ENCODE data around the gene NHLRC1. TPM values are rescaled to one million over a fixed set of nuclear protein-coding genes. Genes with fewer than 3 reads are reported as not detected.

Gene NHLRC1
- polyA plus RNA-seq, 1 of the 3 experiments (the other 2 are of a cell fraction) = 0.15 TPM

DNA sequence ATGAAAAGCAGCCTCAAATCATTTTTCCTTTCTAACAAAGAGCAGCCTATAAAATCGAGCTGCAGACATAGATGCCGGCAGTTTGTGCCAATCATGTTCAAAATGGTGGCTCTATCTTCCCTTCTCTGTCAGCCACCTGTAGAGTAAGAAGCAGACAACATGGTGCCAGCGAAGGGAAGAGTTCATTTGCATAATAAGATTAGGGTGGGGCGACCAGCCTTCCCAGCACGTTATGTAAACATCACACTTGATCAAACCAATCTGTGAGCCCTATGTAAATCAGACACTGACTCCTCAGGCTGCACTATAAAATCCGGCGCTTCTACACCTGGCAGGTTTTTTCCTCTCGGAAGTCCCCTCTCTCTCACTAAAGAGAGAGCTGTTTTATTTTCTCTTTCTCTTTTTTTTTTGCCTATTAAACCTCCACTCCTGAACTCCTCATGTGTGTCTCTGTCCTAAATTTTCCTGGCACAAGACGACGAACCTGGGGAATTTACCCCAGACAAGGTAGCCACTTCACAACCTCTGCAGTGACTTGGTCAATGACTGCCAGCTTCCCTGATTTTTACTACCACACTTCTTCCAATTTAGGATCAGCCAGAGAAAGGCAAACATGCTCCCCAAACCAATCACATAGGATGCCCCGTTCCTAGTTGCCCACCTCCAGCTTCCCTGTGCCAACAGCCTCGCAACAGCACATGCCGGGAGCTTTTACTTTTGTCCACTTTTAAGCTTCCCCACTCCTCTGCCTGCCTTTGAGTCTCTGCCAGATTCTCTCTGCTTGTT is 19.5 kb upstream of the NHLRC1 start:
- CTCF ChIA-PET = no interaction called here
- H3K27ac ChIP-seq (ENCODE audit: low read depth in 2 of 2, low read length in 1 of 2) = no peak overlapping the region
- peaks cover 23 to 27% of the 10 kb centered on the region in 2 experiments for H3K36me3 ChIP-seq (replicated peaks in 1 of 2; ENCODE audit: control insufficient read depth in 1 of 2, insufficient read depth in 2 of 2, low read length in 1 of 2)
- no peak overlapping the region for H2AFZ ChIP-seq (ENCODE audit: low read depth)
- H3K9me3 ChIP-seq = no peaks in the 10 kb centered on the region
- H3K79me2 ChIP-seq (ENCODE audit: insufficient read depth) = no peaks in the 10 kb centered on the region
- 84% methylated on average over 13 of the region's 13 CpGs for WGBS (ENCODE audit: low lambda C conversion rate)
- no peak overlapping the region for H3K4me3 ChIP-seq (ENCODE audit: low read depth in 2 of 2, low read length in 1 of 2)
- no peak overlapping the region for H3K9ac ChIP-seq
- no peaks in the 10 kb centered on the region for H3F3A ChIP-seq (replicated peaks; ENCODE audit: insufficient read depth)
- no peak for DNase-seq
- TF ChIP-seq, protein P1, sequence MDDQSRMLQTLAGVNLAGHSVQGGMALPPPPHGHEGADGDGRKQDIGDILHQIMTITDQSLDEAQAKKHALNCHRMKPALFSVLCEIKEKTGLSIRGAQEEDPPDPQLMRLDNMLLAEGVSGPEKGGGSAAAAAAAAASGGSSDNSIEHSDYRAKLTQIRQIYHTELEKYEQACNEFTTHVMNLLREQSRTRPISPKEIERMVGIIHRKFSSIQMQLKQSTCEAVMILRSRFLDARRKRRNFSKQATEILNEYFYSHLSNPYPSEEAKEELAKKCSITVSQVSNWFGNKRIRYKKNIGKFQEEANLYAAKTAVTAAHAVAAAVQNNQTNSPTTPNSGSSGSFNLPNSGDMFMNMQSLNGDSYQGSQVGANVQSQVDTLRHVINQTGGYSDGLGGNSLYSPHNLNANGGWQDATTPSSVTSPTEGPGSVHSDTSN (IDR thresholded peaks at IDR 0.05) = no peak
- TF ChIP-seq CHD2 (IDR thresholded peaks at IDR 0.05; ENCODE audit: low read length, partially characterized antibody) = no peak
- no peak for TF ChIP-seq POLR2AphosphoS5 (IDR thresholded peaks at IDR 0.05; ENCODE audit: low read depth, low read length)
- TF ChIP-seq EZH2phosphoT487 (IDR thresholded peaks at IDR 0.05; ENCODE audit: borderline replicate concordance, low read depth) = no peak
- H3K4me1 ChIP-seq (ENCODE audit: control insufficient read depth in 1 of 2, insufficient read depth in 2 of 2, low read depth in 1 of 2, low read length in 1 of 2) = no peaks in the 10 kb centered on the region
- H3K9me2 ChIP-seq = no peaks in the 10 kb centered on the region
- H3K4me2 ChIP-seq = no peak overlapping the region
- POLR2A ChIA-PET = no interaction called here
- no peaks in the 10 kb centered on the region for H4K20me1 ChIP-seq (ENCODE audit: insufficient read depth)
- no peaks in the 10 kb centered on the region for H3K27me3 ChIP-seq (ENCODE audit: insufficient read depth)

DNA sequence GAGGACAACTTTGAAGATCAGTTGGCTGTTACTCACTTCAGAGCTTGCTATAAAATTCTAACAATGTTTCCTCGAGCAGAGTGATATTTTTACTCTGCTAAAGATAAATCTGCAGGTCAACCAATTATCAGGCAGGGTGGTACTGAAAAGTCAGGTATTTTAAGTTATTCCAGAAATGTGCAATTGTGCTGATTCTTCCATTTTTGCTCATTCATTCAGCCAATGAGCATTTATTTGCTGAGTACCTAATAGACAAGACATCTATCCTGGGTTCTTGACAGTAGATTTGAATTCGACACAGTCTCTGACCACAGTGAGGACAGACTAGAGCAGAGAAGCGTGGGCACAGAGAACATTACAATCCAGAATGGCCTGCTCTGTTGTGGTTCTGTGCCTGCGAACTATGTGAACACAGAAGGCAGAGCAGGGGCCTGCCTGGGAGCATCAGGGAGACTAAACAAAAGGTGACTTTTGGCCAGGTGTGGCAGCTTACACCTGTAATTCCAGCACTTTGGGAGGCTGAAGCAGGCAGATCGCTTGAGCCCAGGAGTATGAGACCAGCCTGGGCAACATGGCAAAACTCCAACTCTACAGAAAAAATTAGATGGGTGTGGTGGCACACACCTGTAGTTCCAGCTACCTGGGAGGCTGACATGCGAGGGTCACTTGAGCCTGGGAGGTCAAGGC is 17.6 kb upstream of the NHLRC1 start:
- POLR2A ChIA-PET = no interaction called here
- 91% methylated on average over 6 of the region's 6 CpGs for WGBS (ENCODE audit: low lambda C conversion rate)
- H3K9me2 ChIP-seq = no peaks in the 10 kb centered on the region
- no peak for DNase-seq
- H3K27ac ChIP-seq (ENCODE audit: low read depth in 2 of 2, low read length in 1 of 2) = no peak overlapping the region
- H3K9ac ChIP-seq = no peak overlapping the region
- peaks cover 23 to 28% of the 10 kb centered on the region in 2 experiments for H3K36me3 ChIP-seq (replicated peaks in 1 of 2; ENCODE audit: control insufficient read depth in 1 of 2, insufficient read depth in 2 of 2, low read length in 1 of 2)
- H3K9me3 ChIP-seq = no peaks in the 10 kb centered on the region
- no peak overlapping the region for H3K4me2 ChIP-seq
- no peaks in the 10 kb centered on the region for H3F3A ChIP-seq (replicated peaks; ENCODE audit: insufficient read depth)
- H3K27me3 ChIP-seq (ENCODE audit: insufficient read depth) = no peaks in the 10 kb centered on the region
- no peaks in the 10 kb centered on the region for H3K4me1 ChIP-seq (ENCODE audit: control insufficient read depth in 1 of 2, insufficient read depth in 2 of 2, low read depth in 1 of 2, low read length in 1 of 2)
- H2AFZ ChIP-seq (ENCODE audit: low read depth) = no peak overlapping the region
- CTCF ChIA-PET = interaction anchor here (0.9 kb wide), 1 partner anchor 103 kb away, joined by 3 read pairs; no protein-coding TSS in a partner anchor
- no peaks in the 10 kb centered on the region for H4K20me1 ChIP-seq (ENCODE audit: insufficient read depth)
- TF ChIP-seq YY1 (IDR thresholded peaks at IDR 0.05; ENCODE audit: low read depth) = no peak
- TF ChIP-seq RAD21 (IDR thresholded peaks at IDR 0.05; ENCODE audit: low read length) = no peak
- TF ChIP-seq GATA2 (CRISPR knock-in tag; IDR thresholded peaks at IDR 0.05) = no peak
- TF ChIP-seq, protein P2, sequence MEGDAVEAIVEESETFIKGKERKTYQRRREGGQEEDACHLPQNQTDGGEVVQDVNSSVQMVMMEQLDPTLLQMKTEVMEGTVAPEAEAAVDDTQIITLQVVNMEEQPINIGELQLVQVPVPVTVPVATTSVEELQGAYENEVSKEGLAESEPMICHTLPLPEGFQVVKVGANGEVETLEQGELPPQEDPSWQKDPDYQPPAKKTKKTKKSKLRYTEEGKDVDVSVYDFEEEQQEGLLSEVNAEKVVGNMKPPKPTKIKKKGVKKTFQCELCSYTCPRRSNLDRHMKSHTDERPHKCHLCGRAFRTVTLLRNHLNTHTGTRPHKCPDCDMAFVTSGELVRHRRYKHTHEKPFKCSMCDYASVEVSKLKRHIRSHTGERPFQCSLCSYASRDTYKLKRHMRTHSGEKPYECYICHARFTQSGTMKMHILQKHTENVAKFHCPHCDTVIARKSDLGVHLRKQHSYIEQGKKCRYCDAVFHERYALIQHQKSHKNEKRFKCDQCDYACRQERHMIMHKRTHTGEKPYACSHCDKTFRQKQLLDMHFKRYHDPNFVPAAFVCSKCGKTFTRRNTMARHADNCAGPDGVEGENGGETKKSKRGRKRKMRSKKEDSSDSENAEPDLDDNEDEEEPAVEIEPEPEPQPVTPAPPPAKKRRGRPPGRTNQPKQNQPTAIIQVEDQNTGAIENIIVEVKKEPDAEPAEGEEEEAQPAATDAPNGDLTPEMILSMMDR (IDR thresholded peaks at IDR 0.05) = no peak
- TF ChIP-seq, protein P3, sequence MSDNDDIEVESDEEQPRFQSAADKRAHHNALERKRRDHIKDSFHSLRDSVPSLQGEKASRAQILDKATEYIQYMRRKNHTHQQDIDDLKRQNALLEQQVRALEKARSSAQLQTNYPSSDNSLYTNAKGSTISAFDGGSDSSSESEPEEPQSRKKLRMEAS (IDR thresholded peaks at IDR 0.05; ENCODE audit: low read depth) = no peak
- TF ChIP-seq MXI1 (IDR thresholded peaks at IDR 0.05; ENCODE audit: low read depth, low read length) = no peak
- no peak for TF ChIP-seq EZH2phosphoT487 (IDR thresholded peaks at IDR 0.05; ENCODE audit: borderline replicate concordance, low read depth)
- TF ChIP-seq CHD2 (IDR thresholded peaks at IDR 0.05; ENCODE audit: low read length, partially characterized antibody) = no peak
- TF ChIP-seq NFIC (IDR thresholded peaks at IDR 0.05; ENCODE audit: borderline replicate concordance) = no peak
- H3K4me3 ChIP-seq (ENCODE audit: low read depth in 2 of 2, low read length in 1 of 2) = no peak overlapping the region
- H3K79me2 ChIP-seq (ENCODE audit: insufficient read depth) = no peaks in the 10 kb centered on the region

Data from SK-N-SH (cell line).